Loucy (cell line): Measurements from ENCODE around the gene KLRB1.
"Not testable (repeated sequence)": the region's sequence is repeated elsewhere in the genome, so short reads cannot be mapped to it uniquely, and the experiment has no call there.

Source experiments
- H2AFZ ChIP-seq: fragments of 200-600 bp; sonication (generic); 2 replicates; pipeline ENCODE4 v1.6.0; 2016; ENCODE audit warnings: antibody characterized with exemption, mild to moderate bottlenecking, low read length, moderate library complexity
- H3F3A ChIP-seq: fragments of 200-600 bp; 2 replicates; pipeline ENCODE4 v1.6.0; 2016; ENCODE audit warnings: antibody characterized with exemption, low read depth, mild to moderate bottlenecking
- H3K27me3 ChIP-seq: fragments of 200-600 bp; sonication (generic); 2 replicates; pipeline ENCODE4 v1.6.1; 2014; ENCODE audit warnings: low read length, mild to moderate bottlenecking; ENCODE audit not compliant: insufficient read depth, poor library complexity, severe bottlenecking
- H3K36me3 ChIP-seq: fragments of 200-600 bp; sonication (generic); 2 replicates; pipeline ENCODE4 v1.6.1; 2016; ENCODE audit warnings: low read length; ENCODE audit not compliant: insufficient read depth
- H3K4me1 ChIP-seq: fragments of 200-600 bp; sonication (generic); 2 replicates; pipeline ENCODE4 v1.5.1; 2014; ENCODE audit warnings: low read length, mild to moderate bottlenecking; ENCODE audit not compliant: insufficient read depth, poor library complexity, severe bottlenecking
- H3K4me2 ChIP-seq: fragments of 200-600 bp; sonication (generic); 2 replicates; pipeline ENCODE4 v1.6.0; 2014; ENCODE audit warnings: antibody characterized with exemption, low read length, low read depth, mild to moderate bottlenecking; ENCODE audit not compliant: poor library complexity, severe bottlenecking
- H3K4me3 ChIP-seq: fragments of 200-600 bp; sonication (generic); 2 replicates; pipeline ENCODE4 v1.5.1; 2014; ENCODE audit warnings: low read length, mild to moderate bottlenecking, mixed read lengths; ENCODE audit not compliant: poor library complexity, severe bottlenecking
- H3K79me2 ChIP-seq: fragments of 200-600 bp; sonication (generic); 2 replicates; pipeline ENCODE4 v1.6.1; 2014; ENCODE audit warnings: low read length; ENCODE audit not compliant: insufficient read depth
- H3K9ac ChIP-seq: fragments of 200-600 bp; sonication (generic); 2 replicates; pipeline ENCODE4 v1.6.0; 2014; ENCODE audit warnings: mild to moderate bottlenecking, low read depth, low read length, moderate library complexity; ENCODE audit not compliant: poor library complexity, severe bottlenecking
- H3K9me2 ChIP-seq: fragments of 200-600 bp; sonication (generic); replicated peaks from 2 replicates; pipeline ENCODE4 v1.6.1; 2016; ENCODE audit warnings: low read depth, low read length, mixed read lengths
- H3K9me3 ChIP-seq: fragments of 200-600 bp; sonication (generic); 2 replicates; pipeline ENCODE4 v1.6.1; 2014; ENCODE audit warnings: mild to moderate bottlenecking, antibody characterized with exemption, low read length, low read depth; ENCODE audit not compliant: insufficient read depth
- H4K20me1 ChIP-seq: fragments of 200-600 bp; sonication (generic); 2 replicates; pipeline ENCODE4 v1.6.0; 2014; ENCODE audit warnings: antibody characterized with exemption, low read length, mild to moderate bottlenecking; ENCODE audit not compliant: insufficient read depth, poor library complexity, severe bottlenecking
- EZH2phosphoT487 ChIP-seq: fragments of 200-600 bp; IDR thresholded peaks from 2 replicates; pipeline ENCODE4 v1.6.1; 2018; ENCODE audit warnings: antibody characterized with exemption, mild to moderate bottlenecking, moderate library complexity, borderline replicate concordance
- TF ChIP-seq, protein P1 (sequence below): fragments of 200-600 bp; sonication (generic); conservative IDR thresholded peaks from 2 replicates; pipeline ENCODE4 v1.5.1; 2014; ENCODE audit warnings: mild to moderate bottlenecking, antibody characterized with exemption, low read length

The KLRB1 gene

DNA sequence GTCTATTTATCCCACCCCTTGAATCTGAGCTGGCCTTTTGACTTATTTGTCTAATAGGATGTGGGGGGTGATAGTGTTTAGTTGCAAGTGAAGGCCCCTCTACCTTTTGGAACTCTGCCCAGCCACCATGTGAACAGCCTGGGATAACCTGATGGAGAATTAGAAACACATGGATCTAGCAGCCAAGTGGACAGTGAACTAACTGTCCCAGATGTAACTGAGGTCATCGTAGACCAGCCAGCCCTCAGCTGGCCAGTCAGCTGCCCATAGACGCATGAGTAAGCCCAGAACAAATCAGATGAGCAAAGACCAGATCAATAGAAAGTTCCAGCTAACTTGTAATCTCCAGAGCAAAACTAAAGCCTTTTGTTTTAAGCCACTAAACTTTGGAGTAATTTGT lies 19.0 kb downstream of the KLRB1 start:
- Histone ChIP-seq H2AFZ (no peak overlapping the region), H3K27me3 (no peaks in the 10 kb centered on the region)
- TF ChIP-seq, protein P1, sequence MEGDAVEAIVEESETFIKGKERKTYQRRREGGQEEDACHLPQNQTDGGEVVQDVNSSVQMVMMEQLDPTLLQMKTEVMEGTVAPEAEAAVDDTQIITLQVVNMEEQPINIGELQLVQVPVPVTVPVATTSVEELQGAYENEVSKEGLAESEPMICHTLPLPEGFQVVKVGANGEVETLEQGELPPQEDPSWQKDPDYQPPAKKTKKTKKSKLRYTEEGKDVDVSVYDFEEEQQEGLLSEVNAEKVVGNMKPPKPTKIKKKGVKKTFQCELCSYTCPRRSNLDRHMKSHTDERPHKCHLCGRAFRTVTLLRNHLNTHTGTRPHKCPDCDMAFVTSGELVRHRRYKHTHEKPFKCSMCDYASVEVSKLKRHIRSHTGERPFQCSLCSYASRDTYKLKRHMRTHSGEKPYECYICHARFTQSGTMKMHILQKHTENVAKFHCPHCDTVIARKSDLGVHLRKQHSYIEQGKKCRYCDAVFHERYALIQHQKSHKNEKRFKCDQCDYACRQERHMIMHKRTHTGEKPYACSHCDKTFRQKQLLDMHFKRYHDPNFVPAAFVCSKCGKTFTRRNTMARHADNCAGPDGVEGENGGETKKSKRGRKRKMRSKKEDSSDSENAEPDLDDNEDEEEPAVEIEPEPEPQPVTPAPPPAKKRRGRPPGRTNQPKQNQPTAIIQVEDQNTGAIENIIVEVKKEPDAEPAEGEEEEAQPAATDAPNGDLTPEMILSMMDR = no peak
- TF ChIP-seq EZH2phosphoT487 = no peak

DNA sequence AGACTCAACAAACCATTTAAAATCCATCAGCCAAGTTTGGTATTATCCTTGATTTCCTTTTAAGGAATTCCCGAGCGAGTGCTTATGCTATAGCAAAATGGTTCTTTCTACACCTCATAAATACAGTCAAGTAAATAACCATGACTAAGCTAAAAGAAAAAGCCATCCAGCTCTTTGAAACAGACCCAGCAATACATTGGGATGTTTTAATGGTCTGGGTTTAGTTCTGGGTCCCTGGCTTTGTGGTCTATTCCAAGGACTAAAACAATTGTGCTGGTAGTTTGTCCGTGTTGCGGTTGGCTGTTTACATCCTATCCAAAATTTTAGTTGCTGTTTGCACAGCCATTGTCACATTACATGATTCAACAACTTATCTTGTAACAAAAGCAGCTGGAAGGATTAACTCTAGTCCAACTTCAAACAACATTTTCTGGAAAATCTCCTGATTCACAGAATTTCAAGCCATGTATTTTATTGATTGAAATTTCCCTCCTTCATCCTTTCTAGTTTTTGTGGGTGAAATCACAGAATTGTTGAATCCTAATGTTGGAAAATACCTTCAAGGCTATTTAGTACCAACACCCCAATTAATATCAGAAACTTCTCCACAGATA lies 19.6 kb downstream of the KLRB1 start:
- Histone ChIP-seq H3K36me3 (no peaks in the 10 kb centered on the region), H3K9me3 (no peaks in the 10 kb centered on the region), H3K4me3 (no peak overlapping the region), H3K9ac (no peak overlapping the region), H3K9me2 (no peaks in the 10 kb centered on the region), H2AFZ (no peak overlapping the region), H3K4me2 (no peak overlapping the region), H3F3A (no peaks in the 10 kb centered on the region), H3K27me3 (no peaks in the 10 kb centered on the region), H3K4me1 (no peaks in the 10 kb centered on the region), H3K79me2 (no peaks in the 10 kb centered on the region), H4K20me1 (no peaks in the 10 kb centered on the region)
- TF ChIP-seq, protein P1 = no peak
- TF ChIP-seq EZH2phosphoT487 = no peak

More for the DNA sequence above, 19.0 kb downstream of the KLRB1 start:
- Histone ChIP-seq H3K36me3 (no peaks in the 10 kb centered on the region), H3K4me2 (no peak overlapping the region), H3K4me1 (no peaks in the 10 kb centered on the region), H3K9me2 (no peaks in the 10 kb centered on the region), H4K20me1 (no peaks in the 10 kb centered on the region), H3K4me3 (no peak overlapping the region), H3K9ac (no peak overlapping the region), H3F3A (no peaks in the 10 kb centered on the region), H3K9me3 (no peaks in the 10 kb centered on the region), H3K79me2 (no peaks in the 10 kb centered on the region)

DNA sequence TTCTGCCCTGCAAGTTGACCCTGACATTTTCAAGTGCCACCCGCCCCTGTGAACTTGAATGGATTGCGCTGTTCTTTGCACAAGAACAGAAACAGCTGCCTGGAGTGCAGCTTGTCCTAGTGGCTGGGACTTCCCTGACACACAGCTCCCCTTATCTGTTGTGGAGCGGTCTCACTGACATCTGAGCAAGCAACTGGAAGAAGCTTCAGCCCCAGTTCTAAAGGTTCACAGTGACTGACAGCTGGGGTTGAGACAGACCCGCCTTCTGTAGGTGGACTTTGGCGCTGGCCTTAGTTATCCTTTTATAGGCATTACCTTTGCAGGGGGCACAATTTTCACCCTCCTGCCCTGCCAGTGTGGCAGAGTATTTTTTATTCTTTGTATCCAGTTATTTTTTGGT lies 30.0 kb downstream of the KLRB1 start:
- H3K9me3 ChIP-seq, H3K4me2 ChIP-seq, H3F3A ChIP-seq, H3K9ac ChIP-seq, H3K36me3 ChIP-seq, H2AFZ ChIP-seq, H3K79me2 ChIP-seq, H3K27me3 ChIP-seq, H4K20me1 ChIP-seq, H3K4me3 ChIP-seq, H3K9me2 ChIP-seq, H3K4me1 ChIP-seq: not testable (repeated sequence)

DNA sequence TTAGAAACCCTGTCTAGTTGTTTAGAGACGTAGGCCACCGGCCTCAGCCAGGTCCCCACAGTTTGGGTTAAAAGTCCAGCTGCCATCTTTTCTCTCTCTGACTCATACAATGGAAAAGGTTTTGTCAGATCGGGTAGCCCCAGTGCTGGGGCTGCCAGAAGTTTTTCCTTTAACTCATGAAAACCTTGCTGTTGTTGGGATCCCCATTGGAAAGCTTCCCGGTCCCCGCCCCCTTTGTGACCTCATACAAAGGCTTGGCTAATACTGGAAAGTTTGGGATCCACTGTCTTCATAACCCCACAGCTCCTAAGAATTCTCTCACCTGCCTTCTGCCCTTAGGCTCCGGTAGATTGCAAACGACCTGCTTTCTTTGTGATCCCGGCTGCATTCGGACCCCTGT lies 40.6 kb downstream of the KLRB1 start:
- not testable (repeated sequence) for H3K9me3 ChIP-seq, H3K79me2 ChIP-seq, H3K9ac ChIP-seq, H3K4me3 ChIP-seq, H2AFZ ChIP-seq, H3K36me3 ChIP-seq, H3K27me3 ChIP-seq, H3K4me1 ChIP-seq, H4K20me1 ChIP-seq, H3K9me2 ChIP-seq, H3K4me2 ChIP-seq, H3F3A ChIP-seq

DNA sequence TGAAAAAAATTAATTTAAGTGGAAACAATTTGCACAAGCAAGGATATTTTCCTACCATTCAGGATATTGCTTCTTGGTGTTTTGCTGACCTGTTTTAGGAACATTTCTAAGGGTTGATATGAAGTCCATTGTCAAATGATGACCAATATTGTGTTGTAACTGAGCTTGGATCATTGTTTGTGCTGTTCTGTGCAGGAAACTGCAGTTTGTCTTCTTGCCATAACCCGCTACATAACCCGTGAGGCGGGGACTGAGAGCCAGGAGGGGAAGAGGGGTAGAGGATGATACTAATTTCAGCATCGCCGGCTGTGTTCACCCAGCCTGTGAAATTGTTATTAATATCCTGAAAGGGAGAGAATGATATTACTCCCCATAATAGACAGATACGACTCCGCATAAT lies 41.6 kb downstream of the KLRB1 start:
- H3K27me3 ChIP-seq, H3K4me1 ChIP-seq, H2AFZ ChIP-seq, H3F3A ChIP-seq, H4K20me1 ChIP-seq, H3K4me2 ChIP-seq, H3K9me2 ChIP-seq, H3K79me2 ChIP-seq, H3K9ac ChIP-seq, H3K9me3 ChIP-seq, H3K4me3 ChIP-seq, H3K36me3 ChIP-seq: not testable (repeated sequence)

DNA sequence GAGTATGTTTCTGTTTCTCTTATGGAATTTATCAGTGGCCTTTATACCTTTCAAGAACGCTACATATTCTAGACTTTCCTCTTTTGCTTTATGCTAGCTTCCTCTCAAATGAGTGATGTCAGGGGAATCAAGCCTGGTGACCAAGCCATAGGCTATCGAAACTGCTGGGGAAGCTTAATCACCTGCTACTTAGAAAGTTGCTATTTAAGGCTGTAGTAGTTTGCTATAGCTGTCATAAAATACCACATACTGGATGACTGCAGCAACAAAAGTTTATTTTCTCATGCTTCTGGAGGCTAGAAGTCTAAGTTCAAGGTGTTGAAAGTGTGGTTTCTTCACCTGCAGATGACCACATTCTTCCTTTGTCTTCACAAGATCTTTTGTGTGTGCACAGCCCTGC lies 43.3 kb downstream of the KLRB1 start:
- H3K27me3 ChIP-seq, H3K4me3 ChIP-seq, H3K79me2 ChIP-seq, H3K9me3 ChIP-seq, H3K4me1 ChIP-seq, H3K36me3 ChIP-seq, H4K20me1 ChIP-seq, H3K9ac ChIP-seq, H3F3A ChIP-seq, H3K4me2 ChIP-seq, H2AFZ ChIP-seq, H3K9me2 ChIP-seq: not testable (repeated sequence)
